Measurements from ENCODE around the gene BCAM.

BCAM gene

GRCh38 chr19:44796701-44797115 is 12.2 kb upstream of the BCAM start:
- DNase-seq (ENCODE audit: insufficient read length) (no peak), FAIRE-seq (no peak)
- TF ChIP-seq POLR2A (IDR thresholded peaks at IDR 0.05; ENCODE audit: low read depth, low read length) (no peak), TAF1 (IDR thresholded peaks at IDR 0.05; ENCODE audit: borderline replicate concordance, low read depth, low read length) (no peak), POLR2AphosphoS5 (IDR thresholded peaks at IDR 0.05; ENCODE audit: low read depth, low read length) (no peak)

- TF ChIP-seq POLR2A (IDR thresholded peaks at IDR 0.05; ENCODE audit: low read depth, low read length) (no peak), TAF1 (IDR thresholded peaks at IDR 0.05; ENCODE audit: borderline replicate concordance, low read depth, low read length) (no peak), POLR2AphosphoS5 (IDR thresholded peaks at IDR 0.05; ENCODE audit: low read depth, low read length) (no peak)
- no peak for FAIRE-seq
- no peak for DNase-seq (ENCODE audit: insufficient read length)
Measured at GRCh38 chr19:44799627-44800346, 9.1 kb upstream of the BCAM start.

- DNase-seq (ENCODE audit: insufficient read length) (peak; percentile 93), FAIRE-seq (peak; percentile 96)
- TF ChIP-seq POLR2A (IDR thresholded peaks at IDR 0.05; ENCODE audit: low read depth, low read length) (no peak), TAF1 (IDR thresholded peaks at IDR 0.05; ENCODE audit: borderline replicate concordance, low read depth, low read length) (no peak), POLR2AphosphoS5 (IDR thresholded peaks at IDR 0.05; ENCODE audit: low read depth, low read length) (no peak)
Measured at GRCh38 chr19:44800461-44800860, 8.4 kb upstream of the BCAM start.

GRCh38 chr19:44803442-44804428 is 5.2 kb upstream of the BCAM start:
- TF ChIP-seq POLR2AphosphoS5 (IDR thresholded peaks at IDR 0.05; ENCODE audit: low read depth, low read length) (no peak), POLR2A (IDR thresholded peaks at IDR 0.05; ENCODE audit: low read depth, low read length) (no peak), TAF1 (IDR thresholded peaks at IDR 0.05; ENCODE audit: borderline replicate concordance, low read depth, low read length) (no peak)
- no peak for FAIRE-seq

GRCh38 chr19:44806291-44806690 is 2.6 kb upstream of the BCAM start:
- DNase-seq (ENCODE audit: insufficient read length), result no peak
- FAIRE-seq, result no peak
- TF ChIP-seq TAF1 (IDR thresholded peaks at IDR 0.05; ENCODE audit: borderline replicate concordance, low read depth, low read length) (no peak), POLR2AphosphoS5 (IDR thresholded peaks at IDR 0.05; ENCODE audit: low read depth, low read length) (no peak), POLR2A (IDR thresholded peaks at IDR 0.05; ENCODE audit: low read depth, low read length) (no peak)

More at GRCh38 chr19:44803442-44804428, 5.2 kb upstream of the BCAM start:
- no peak for DNase-seq (ENCODE audit: insufficient read length)

GRCh38 chr19:44807162-44807561 is 1.7 kb upstream of the BCAM start:
- TF ChIP-seq POLR2AphosphoS5 (IDR thresholded peaks at IDR 0.05; ENCODE audit: low read depth, low read length) (no peak), POLR2A (IDR thresholded peaks at IDR 0.05; ENCODE audit: low read depth, low read length) (no peak), TAF1 (IDR thresholded peaks at IDR 0.05; ENCODE audit: borderline replicate concordance, low read depth, low read length) (no peak)
- DNase-seq (ENCODE audit: insufficient read length), result no peak
- no peak for FAIRE-seq

- FAIRE-seq (no peak), DNase-seq (ENCODE audit: insufficient read length) (no peak)
- TF ChIP-seq POLR2A (IDR thresholded peaks at IDR 0.05; ENCODE audit: low read depth, low read length) (no peak), TAF1 (IDR thresholded peaks at IDR 0.05; ENCODE audit: borderline replicate concordance, low read depth, low read length) (no peak)
Measured at GRCh38 chr19:44807652-44808462, 1.0 kb upstream of the BCAM start.

GRCh38 chr19:44809577-44810233 is 802 bp downstream of the BCAM start:
- no peak for FAIRE-seq
- DNase-seq (ENCODE audit: insufficient read length), result no peak
- TF ChIP-seq POLR2AphosphoS5 (IDR thresholded peaks at IDR 0.05; ENCODE audit: low read depth, low read length) (no peak), TAF1 (IDR thresholded peaks at IDR 0.05; ENCODE audit: borderline replicate concordance, low read depth, low read length) (no peak), POLR2A (IDR thresholded peaks at IDR 0.05; ENCODE audit: low read depth, low read length) (no peak)

- no peak for FAIRE-seq
- TF ChIP-seq POLR2A (IDR thresholded peaks at IDR 0.05; ENCODE audit: low read depth, low read length), result no peak
- no peak for TF ChIP-seq POLR2AphosphoS5 (IDR thresholded peaks at IDR 0.05; ENCODE audit: low read depth, low read length)
- no peak for TF ChIP-seq TAF1 (IDR thresholded peaks at IDR 0.05; ENCODE audit: borderline replicate concordance, low read depth, low read length)
Measured at GRCh38 chr19:44810234-44811121, 1.6 kb downstream of the BCAM start.

GRCh38 chr19:44811122-44811419 is 2.2 kb downstream of the BCAM start:
- DNase-seq (ENCODE audit: insufficient read length), result no peak
- FAIRE-seq, result no peak
- no peak for TF ChIP-seq POLR2A (IDR thresholded peaks at IDR 0.05; ENCODE audit: low read depth, low read length)
- no peak for TF ChIP-seq POLR2AphosphoS5 (IDR thresholded peaks at IDR 0.05; ENCODE audit: low read depth, low read length)
- no peak for TF ChIP-seq TAF1 (IDR thresholded peaks at IDR 0.05; ENCODE audit: borderline replicate concordance, low read depth, low read length)

More at GRCh38 chr19:44810234-44811121, 1.6 kb downstream of the BCAM start:
- no peak for DNase-seq (ENCODE audit: insufficient read length)
